Uterus (tissue), 4 donors: Measurements from ENCODE around the gene NACA. TPM values are rescaled to one million over a fixed set of nuclear protein-coding genes. Genes with fewer than 3 reads are reported as not detected.

ENCODE experiments used
- DNase-seq, 2 donors: peaks; one replicate each; pipeline ENCODE4 v3.0.0-alpha.2; 2019 to 2020
- H3K27ac ChIP-seq, 2 donors: fragments of 200-600 bp; sonication (generic); 1 replicate in 1 of 2; 2 replicates in 1 of 2; pipeline ENCODE4 v1.5.1; 2016 to 2018
- H3K27me3 ChIP-seq, 2 donors: fragments of 200-600 bp; sonication (generic); one replicate each; pipeline ENCODE4 v1.5.1; 2018 to 2019; ENCODE audit warnings: control low read depth in 1 of 2
- H3K36me3 ChIP-seq, 2 donors: fragments of 200-600 bp; sonication (generic); one replicate each; pipeline ENCODE4 v1.5.1; 2019; ENCODE audit warnings: control low read depth in 1 of 2
- H3K4me1 ChIP-seq, 2 donors: fragments of 200-600 bp; sonication (generic); one replicate each; pipeline ENCODE4 v1.5.1; 2018 to 2019; ENCODE audit warnings: control low read depth in 1 of 2
- H3K4me3 ChIP-seq, 2 donors: fragments of 200-600 bp; sonication (generic); 1 replicate in 1 of 2; 2 replicates in 1 of 2; pipeline ENCODE4 v1.5.1; 2018 to 2019; ENCODE audit warnings: mild to moderate bottlenecking in 1 of 2
- H3K9me3 ChIP-seq, 2 donors: fragments of 200-600 bp; sonication (generic); one replicate each; pipeline ENCODE4 v1.5.1; 2019; ENCODE audit warnings: control low read depth in 1 of 2
- POLR2A ChIP-seq, 2 donors: fragments of 450-650 bp; IDR thresholded peaks; one replicate each; pipeline ENCODE4 v1.6.1; 2016; ENCODE audit warnings: antibody characterized with exemption in 2 of 2, mild to moderate bottlenecking in 1 of 2, moderate library complexity in 1 of 2
- intact Hi-C: fragments of 100-400 bp; cut with DNase I; formaldehyde crosslinking; loops from one replicate; pipeline ENCODE4 v1.15.1; 2023; ENCODE audit warnings: low total_unique reads
- total RNA-seq, 4 donors: library from RNA; depleted of rRNA in 3 of 4; stranded (reverse); fragments of >200 nt in 3 of 4; gene quantifications; one replicate each; pipeline versions ENCODE4 v1.1.0 to v1.2.4, GENCODE V29; 2014 to 2023
- TF ChIP-seq, protein P1 (sequence below), 4 experiments: fragments of 200-600 bp in 2 of 4; fragments of 450-650 bp in 2 of 4; sonication (generic) in 2 of 4; IDR thresholded peaks; one replicate each; pipeline ENCODE4 v1.5.1; 2016 to 2019; ENCODE audit warnings: antibody characterized with exemption in 4 of 4, mild to moderate bottlenecking in 2 of 4, moderate library complexity in 1 of 4
- donor health status: DM: yes; HTN: yes; CAD: no.

NACA gene
- 1,000 to 10,000 TPM in 2 of 4 donors, 100 to 1,000 TPM in 2; 942 to 2,684 (median 1,304) TPM for total RNA-seq

DNA sequence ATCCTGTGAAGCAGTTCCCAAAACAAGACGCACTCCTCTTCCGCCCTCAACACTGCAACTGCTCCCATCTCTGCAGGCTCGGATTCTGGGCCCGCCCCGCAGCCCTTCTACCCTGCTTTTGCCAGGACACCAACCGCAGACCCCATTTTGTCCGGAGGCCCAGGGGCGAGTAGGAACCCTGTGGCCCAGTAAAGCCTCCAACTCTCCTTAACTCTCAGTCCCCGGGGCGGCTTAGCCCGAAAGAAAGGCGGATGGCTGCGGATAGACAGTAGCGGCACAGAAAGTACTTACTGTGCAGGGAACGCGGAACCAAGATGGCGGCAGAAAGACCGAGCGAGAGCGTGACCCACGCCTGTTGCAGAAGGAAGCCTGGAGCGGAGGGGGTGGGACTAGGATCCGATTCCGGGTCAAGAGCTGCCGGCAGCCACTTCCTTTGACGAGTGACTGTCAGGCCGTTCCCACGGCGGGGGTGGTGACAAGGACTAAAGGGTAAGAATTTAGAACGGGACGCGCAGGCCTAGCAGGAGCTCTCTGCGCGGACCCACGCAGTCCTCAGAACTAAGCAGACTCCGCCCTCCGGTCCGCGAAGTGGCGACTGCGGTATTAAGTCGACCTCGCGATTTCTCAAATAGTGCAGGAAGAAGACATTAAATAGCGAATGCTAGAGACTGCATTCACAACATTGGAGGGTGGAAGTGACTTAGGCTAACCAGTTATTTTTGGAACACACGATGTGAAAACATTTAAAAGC is at the start of gene NACA:
Gene NACA, minus strand, starts transcription at position 328 of the 751 bp plus-strand sequence. CDS start 778 bp downstream, outside the sequence.
- peak; percentile 96 to 97 for DNase-seq
- H3K4me3 ChIP-seq: peak within 1 kb of the TSS; percentile 61 to 78
- H3K9me3 ChIP-seq: no peaks in the 10 kb centered on the region
- TF ChIP-seq, protein P1, sequence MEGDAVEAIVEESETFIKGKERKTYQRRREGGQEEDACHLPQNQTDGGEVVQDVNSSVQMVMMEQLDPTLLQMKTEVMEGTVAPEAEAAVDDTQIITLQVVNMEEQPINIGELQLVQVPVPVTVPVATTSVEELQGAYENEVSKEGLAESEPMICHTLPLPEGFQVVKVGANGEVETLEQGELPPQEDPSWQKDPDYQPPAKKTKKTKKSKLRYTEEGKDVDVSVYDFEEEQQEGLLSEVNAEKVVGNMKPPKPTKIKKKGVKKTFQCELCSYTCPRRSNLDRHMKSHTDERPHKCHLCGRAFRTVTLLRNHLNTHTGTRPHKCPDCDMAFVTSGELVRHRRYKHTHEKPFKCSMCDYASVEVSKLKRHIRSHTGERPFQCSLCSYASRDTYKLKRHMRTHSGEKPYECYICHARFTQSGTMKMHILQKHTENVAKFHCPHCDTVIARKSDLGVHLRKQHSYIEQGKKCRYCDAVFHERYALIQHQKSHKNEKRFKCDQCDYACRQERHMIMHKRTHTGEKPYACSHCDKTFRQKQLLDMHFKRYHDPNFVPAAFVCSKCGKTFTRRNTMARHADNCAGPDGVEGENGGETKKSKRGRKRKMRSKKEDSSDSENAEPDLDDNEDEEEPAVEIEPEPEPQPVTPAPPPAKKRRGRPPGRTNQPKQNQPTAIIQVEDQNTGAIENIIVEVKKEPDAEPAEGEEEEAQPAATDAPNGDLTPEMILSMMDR (IDR thresholded peaks at IDR 0.05): peak in 1 of 4 experiments; percentile 33
- TF ChIP-seq POLR2A (IDR thresholded peaks at IDR 0.05): peak; percentile 94
- peaks cover 9 to 14% of the 10 kb centered on the region in 2 donors for H3K4me1 ChIP-seq
- intact Hi-C loops: loop anchor here (5.0 to 10.0 kb wide), 2 partner anchors 38 to 90 kb away; partner anchors contain the start of genes BAZ2A and PTGES3
- H3K27me3 ChIP-seq: no peaks in the 10 kb centered on the region
- H3K27ac ChIP-seq: peak within 1 kb of the TSS; percentile 88 to 93
- H3K36me3 ChIP-seq: no peaks in the 10 kb centered on the region

- TF ChIP-seq POLR2A (IDR thresholded peaks at IDR 0.05): no peak
- TF ChIP-seq, protein P1 (IDR thresholded peaks at IDR 0.05): no peak
- no peaks in the 10 kb centered on the region for H3K4me1 ChIP-seq
- intact Hi-C loops: no loop called here
- H3K36me3 ChIP-seq: no peaks in the 10 kb centered on the region
- H3K27me3 ChIP-seq: no peaks in the 10 kb centered on the region
- no peak overlapping the region for H3K4me3 ChIP-seq
- H3K9me3 ChIP-seq: no peaks in the 10 kb centered on the region
- DNase-seq: no peak
- H3K27ac ChIP-seq: no peak overlapping the region
Measured at GRCh38 chr12:56773113-56773512, 48.0 kb upstream of the NACA start.

DNA sequence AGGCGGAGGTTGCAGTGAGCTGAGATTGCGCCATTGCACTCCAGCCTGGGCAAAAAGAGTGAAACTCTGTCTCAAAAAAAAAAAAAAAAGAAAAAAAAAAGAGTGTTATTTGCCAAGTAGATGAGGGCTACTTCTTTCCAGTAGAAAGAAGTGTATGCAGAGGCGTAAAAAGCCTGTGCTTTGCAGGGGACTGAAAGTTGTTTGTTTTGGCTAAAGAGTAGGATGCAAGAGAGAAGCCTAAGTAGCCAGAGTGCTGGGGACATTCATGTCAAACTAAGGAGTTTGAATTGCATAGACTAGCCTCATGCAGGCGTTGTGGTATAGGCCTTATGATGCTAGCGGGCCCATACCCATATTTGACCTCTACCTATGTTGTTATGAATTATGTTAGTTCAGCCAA is 47.5 kb upstream of the NACA start:
- no peaks in the 10 kb centered on the region for H3K4me1 ChIP-seq
- no peaks in the 10 kb centered on the region for H3K27me3 ChIP-seq
- intact Hi-C loops: no loop called here
- TF ChIP-seq, protein P1 (IDR thresholded peaks at IDR 0.05): no peak
- TF ChIP-seq POLR2A (IDR thresholded peaks at IDR 0.05): no peak
- no peak overlapping the region for H3K4me3 ChIP-seq
- no peak for DNase-seq
- no peaks in the 10 kb centered on the region for H3K36me3 ChIP-seq
- H3K27ac ChIP-seq: no peak overlapping the region
- no peaks in the 10 kb centered on the region for H3K9me3 ChIP-seq

DNA sequence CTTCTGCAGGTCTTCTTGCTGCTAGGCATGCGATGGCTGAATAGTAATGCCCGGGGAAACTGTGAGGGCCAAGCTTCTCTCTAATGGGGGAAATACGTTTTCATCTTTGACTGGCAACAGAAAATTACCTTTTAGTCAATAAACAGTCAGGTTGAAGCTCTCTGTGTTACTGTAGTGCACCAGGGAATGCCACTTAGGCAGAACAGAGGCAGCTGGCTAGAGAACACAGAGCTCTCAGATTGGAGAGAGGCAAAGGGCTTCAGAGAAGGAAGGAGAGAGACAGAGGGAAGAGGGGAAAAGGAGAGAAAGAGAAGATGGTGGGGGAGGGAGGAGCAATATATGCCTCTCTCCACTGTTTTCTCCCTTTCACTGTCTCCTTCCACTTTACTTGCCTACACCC is 44.8 kb upstream of the NACA start:
- Histone ChIP-seq H3K4me3 (no peak overlapping the region), H3K27me3 (no peaks in the 10 kb centered on the region), H3K4me1 (no peaks in the 10 kb centered on the region), H3K27ac (no peak overlapping the region), H3K9me3 (no peaks in the 10 kb centered on the region), H3K36me3 (no peaks in the 10 kb centered on the region)
- DNase-seq: no peak
- TF ChIP-seq POLR2A (IDR thresholded peaks at IDR 0.05): no peak
- TF ChIP-seq, protein P1 (IDR thresholded peaks at IDR 0.05): no peak
- intact Hi-C loops: no loop called here

- DNase-seq: no peak
- intact Hi-C loops: no loop called here
- no peak overlapping the region for H3K27ac ChIP-seq
- H3K4me3 ChIP-seq: no peak overlapping the region
- no peaks in the 10 kb centered on the region for H3K9me3 ChIP-seq
- TF ChIP-seq POLR2A (IDR thresholded peaks at IDR 0.05): no peak
- TF ChIP-seq, protein P1 (IDR thresholded peaks at IDR 0.05): no peak
- no peaks in the 10 kb centered on the region for H3K36me3 ChIP-seq
- no peaks in the 10 kb centered on the region for H3K27me3 ChIP-seq
- H3K4me1 ChIP-seq: no peaks in the 10 kb centered on the region
Measured at GRCh38 chr12:56768424-56768823, 43.3 kb upstream of the NACA start.
